GM12878 (cell line): Measurements from ENCODE around the gene SHC2. TPM values are rescaled to one million over a fixed set of nuclear protein-coding genes. Genes with fewer than 3 reads are reported as not detected.

ENCODE experiments used
- CBFB ChIP-seq: IDR thresholded peaks from 2 replicates; pipeline ENCODE4 v1.6.1; 2016; ENCODE audit warnings: antibody characterized with exemption, low read depth
- JUNB ChIP-seq: IDR thresholded peaks from 2 replicates; pipeline ENCODE4 v1.6.1; 2016; ENCODE audit warnings: antibody characterized with exemption, mild to moderate bottlenecking
- MXI1 ChIP-seq: fragments of 150-350 bp; IDR thresholded peaks from 2 replicates; pipeline ENCODE4 v1.6.1; 2011; ENCODE audit warnings: low read depth, mild to moderate bottlenecking, inconsistent platforms, low read length, improper control_type of control experiment
- RB1 ChIP-seq: fragments of 450-650 bp; formaldehyde crosslinking; IDR thresholded peaks from 2 replicates; pipeline ENCODE4 v1.6.1; 2017; ENCODE audit warnings: mild to moderate bottlenecking, borderline replicate concordance
- REST ChIP-seq: IDR thresholded peaks from 2 replicates; pipeline ENCODE4 v1.6.1; 2012; ENCODE audit warnings: mild to moderate bottlenecking, low read depth, low read length
- ZNF592 ChIP-seq: fragments of 450-650 bp; IDR thresholded peaks from 2 replicates; pipeline ENCODE4 v1.6.1; 2017; ENCODE audit warnings: mild to moderate bottlenecking, moderate library complexity
- polyA plus RNA-seq, 11 experiments: library from polyadenylated mRNA; depleted of rRNA in 4 of 11; unstranded in 6 of 11; stranded (reverse) in 5 of 11; fragments of >200 nt; fragmentation: Nextera tagmentation in 4 of 11; fragmentation: Illumina TruSeq in 1 of 11; extraction: Ambion mirVana in 4 of 11; extraction: Trizol in 1 of 11; gene quantifications; 1 replicate in 1 of 11; 2 replicates in 10 of 11; pipeline versions ENCODE4 v1.2.1 to v1.2.3, GENCODE V29; 2011 to 2016; ENCODE audit warnings: inconsistent platforms in 2 of 11, missing spikeins in 2 of 11, low read depth in 1 of 11
- total RNA-seq, 4 experiments: library from RNA; depleted of rRNA in 3 of 4; stranded (reverse); fragments of >200 nt in 3 of 4; fragmentation: Illumina TruSeq in 1 of 4; extraction: Trizol in 1 of 4; gene quantifications; 2 replicates each; pipeline versions ENCODE4 v1.2.1 to v1.2.3, GENCODE V29; 2013 to 2021
- TF ChIP-seq, protein P1 (sequence below): IDR thresholded peaks from 2 replicates; pipeline ENCODE4 v1.6.1; 2011; ENCODE audit warnings: borderline replicate concordance, low read depth, mild to moderate bottlenecking, moderate library complexity, low read length; ENCODE audit not compliant: insufficient read depth, poor library complexity, severe bottlenecking

SHC2 gene
- total and polyA plus RNA-seq, 10 of the 15 experiments (the other 5 are each of a cell fraction or from before 2014, with no cell fraction given) = 0.08 TPM; not detected in 9

DNA sequence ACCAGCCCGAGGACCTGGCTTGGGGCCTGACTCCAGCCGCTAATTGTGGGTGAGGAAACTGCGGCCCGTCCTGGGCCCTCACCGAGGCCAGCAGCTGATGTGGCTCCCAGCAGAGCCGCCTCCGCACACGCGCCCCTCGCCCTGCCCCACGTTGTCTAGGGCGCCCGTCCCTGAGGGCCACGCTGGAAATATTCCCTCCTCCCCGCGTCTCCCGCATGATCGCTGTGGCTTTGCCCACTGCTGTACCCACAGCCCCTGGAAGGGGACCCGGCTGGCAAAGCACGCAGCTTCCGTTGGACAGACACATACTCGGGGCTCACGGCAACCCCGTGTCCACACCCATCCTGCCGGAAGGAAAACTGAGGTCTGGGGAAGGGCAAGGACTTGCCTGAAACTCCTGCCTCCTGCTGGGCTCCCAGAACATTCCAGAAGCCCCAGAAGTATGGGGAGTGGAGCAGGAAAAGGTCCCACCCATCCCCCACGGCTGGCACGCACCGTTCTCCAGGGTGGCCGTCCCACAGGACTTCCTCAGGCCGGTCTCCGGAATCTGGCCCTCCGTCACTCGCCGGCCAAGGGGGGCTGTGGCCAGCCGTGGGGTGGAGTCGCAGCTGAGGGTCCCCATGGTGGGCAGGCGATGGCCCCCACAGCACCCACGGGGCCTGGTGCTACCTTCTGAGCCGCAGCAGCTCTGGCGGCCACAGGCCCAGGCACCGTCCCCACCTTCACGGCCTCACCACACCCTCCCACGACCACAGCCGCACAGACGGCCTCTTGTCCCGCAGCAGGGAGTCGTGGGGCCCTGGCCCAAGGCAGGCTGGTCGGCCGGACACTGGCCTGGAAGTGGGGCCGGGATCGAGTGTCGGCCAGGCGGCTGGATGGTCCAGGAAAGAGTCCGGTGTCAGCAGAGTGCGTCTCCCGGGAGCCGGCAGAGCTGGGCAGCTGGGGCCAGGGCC, 13.6 kb upstream of the SHC2 start (continued):
- TF ChIP-seq ZNF592 (no peak), CBFB (no peak), REST (no peak), RB1 (no peak), JUNB (no peak), MXI1 (no peak)
- TF ChIP-seq, protein P1, sequence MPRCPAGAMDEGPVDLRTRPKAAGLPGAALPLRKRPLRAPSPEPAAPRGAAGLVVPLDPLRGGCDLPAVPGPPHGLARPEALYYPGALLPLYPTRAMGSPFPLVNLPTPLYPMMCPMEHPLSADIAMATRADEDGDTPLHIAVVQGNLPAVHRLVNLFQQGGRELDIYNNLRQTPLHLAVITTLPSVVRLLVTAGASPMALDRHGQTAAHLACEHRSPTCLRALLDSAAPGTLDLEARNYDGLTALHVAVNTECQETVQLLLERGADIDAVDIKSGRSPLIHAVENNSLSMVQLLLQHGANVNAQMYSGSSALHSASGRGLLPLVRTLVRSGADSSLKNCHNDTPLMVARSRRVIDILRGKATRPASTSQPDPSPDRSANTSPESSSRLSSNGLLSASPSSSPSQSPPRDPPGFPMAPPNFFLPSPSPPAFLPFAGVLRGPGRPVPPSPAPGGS = no peak
- TF ChIP-seq, all 136 proteins: peak for 0
